Suprapubic skin (tissue), 3 donors: ENCODE data around the gene CMYA5.

Experiments used
- POLR2A ChIP-seq, 2 donors: fragments of 450-650 bp; IDR thresholded peaks; one replicate each; pipeline ENCODE4 v1.6.1; 2017; ENCODE audit warnings: antibody characterized with exemption in 2 of 2, mild to moderate bottlenecking in 2 of 2, moderate library complexity in 2 of 2
- TF ChIP-seq, protein P1 (sequence below), 2 donors: fragments of 200-600 bp in 1 of 2; fragments of 450-650 bp in 1 of 2; sonication (generic) in 1 of 2; IDR thresholded peaks; one replicate each; pipeline ENCODE4 v1.5.1; 2016 to 2019; ENCODE audit warnings: antibody characterized with exemption in 2 of 2, mild to moderate bottlenecking in 1 of 2, moderate library complexity in 1 of 2

DNA sequence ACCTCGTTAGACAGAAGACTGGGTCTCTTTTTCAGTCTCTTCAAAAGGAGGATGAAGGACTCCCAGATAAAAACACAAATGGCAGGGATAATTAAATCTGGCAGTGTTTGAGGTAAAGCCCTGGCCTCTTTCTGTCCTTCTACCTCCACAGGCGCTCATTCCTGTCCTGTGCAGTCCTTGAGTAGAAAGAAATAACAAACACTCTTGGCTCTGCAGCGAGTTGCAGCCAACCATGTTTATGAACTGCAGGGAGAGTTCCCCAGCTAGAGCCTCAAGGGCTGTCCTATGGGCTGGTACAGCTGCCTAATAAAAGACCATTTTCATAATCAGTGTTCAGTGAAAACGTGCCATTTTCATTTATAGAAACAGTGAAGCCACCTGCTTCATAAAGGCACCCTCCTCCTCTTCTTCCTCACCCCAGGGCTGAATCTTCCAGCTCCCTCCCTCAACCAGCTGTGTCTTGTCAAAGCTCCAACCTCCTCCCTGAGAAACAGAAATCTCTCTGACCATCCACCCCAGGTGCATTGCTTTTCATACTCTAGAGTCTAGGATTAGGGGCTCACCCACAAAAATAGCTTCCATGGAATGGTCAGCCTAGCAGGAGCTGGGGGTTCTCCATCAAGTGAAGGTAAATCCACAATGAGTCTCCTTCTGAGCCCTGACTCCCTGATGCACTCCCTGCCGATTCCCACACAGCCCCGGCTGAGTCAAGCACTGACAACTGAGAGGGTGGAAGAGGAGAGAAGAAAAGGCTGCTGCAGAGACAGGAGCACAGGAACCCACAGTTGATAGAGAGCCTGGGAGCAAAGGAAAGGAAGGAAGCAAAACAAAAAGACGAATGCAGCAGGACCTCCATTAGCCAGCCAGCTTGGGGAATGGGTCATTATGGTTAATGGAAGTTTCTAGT is 150.7 kb downstream of the CMYA5 start:
- TF ChIP-seq, protein P1, sequence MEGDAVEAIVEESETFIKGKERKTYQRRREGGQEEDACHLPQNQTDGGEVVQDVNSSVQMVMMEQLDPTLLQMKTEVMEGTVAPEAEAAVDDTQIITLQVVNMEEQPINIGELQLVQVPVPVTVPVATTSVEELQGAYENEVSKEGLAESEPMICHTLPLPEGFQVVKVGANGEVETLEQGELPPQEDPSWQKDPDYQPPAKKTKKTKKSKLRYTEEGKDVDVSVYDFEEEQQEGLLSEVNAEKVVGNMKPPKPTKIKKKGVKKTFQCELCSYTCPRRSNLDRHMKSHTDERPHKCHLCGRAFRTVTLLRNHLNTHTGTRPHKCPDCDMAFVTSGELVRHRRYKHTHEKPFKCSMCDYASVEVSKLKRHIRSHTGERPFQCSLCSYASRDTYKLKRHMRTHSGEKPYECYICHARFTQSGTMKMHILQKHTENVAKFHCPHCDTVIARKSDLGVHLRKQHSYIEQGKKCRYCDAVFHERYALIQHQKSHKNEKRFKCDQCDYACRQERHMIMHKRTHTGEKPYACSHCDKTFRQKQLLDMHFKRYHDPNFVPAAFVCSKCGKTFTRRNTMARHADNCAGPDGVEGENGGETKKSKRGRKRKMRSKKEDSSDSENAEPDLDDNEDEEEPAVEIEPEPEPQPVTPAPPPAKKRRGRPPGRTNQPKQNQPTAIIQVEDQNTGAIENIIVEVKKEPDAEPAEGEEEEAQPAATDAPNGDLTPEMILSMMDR (IDR thresholded peaks at IDR 0.05), result no peak
- TF ChIP-seq POLR2A (IDR thresholded peaks at IDR 0.05), result no peak
